ENCODE measurements around the gene AFF3.

AFF3 gene

GRCh38 chr2:100041385-100041784 lies 101.0 kb downstream of the AFF3 start:
- no peak for DNase-seq

- no peak for DNase-seq
These were observed 101.5 kb downstream of the AFF3 start for GRCh38 chr2:100040906-100041305.

GRCh38 chr2:100039291-100039980 lies 103.0 kb downstream of the AFF3 start:
- DNase-seq: no peak

- no peak for DNase-seq
These were observed 104.4 kb downstream of the AFF3 start for GRCh38 chr2:100038011-100038410.

- no peak for DNase-seq
These were observed 105.6 kb downstream of the AFF3 start for GRCh38 chr2:100036793-100037192.

- DNase-seq: no peak
These were observed 106.4 kb downstream of the AFF3 start for GRCh38 chr2:100036026-100036425.

GRCh38 chr2:100034431-100034830 lies 108.0 kb downstream of the AFF3 start:
- DNase-seq: no peak

GRCh38 chr2:100033976-100034375 lies 108.4 kb downstream of the AFF3 start:
- DNase-seq: no peak

GRCh38 chr2:100031604-100032003 lies 110.8 kb downstream of the AFF3 start:
- no peak for DNase-seq

GRCh38 chr2:100029460-100029859 lies 112.9 kb downstream of the AFF3 start:
- no peak for DNase-seq

- DNase-seq: no peak
These were observed 120.5 kb downstream of the AFF3 start for GRCh38 chr2:100021791-100022340.

GRCh38 chr2:100019499-100019898 lies 122.9 kb downstream of the AFF3 start:
- no peak for DNase-seq

GRCh38 chr2:100018341-100019193 lies 123.8 kb downstream of the AFF3 start:
- no peak for DNase-seq

- DNase-seq: no peak
These were observed 124.8 kb downstream of the AFF3 start for GRCh38 chr2:100017633-100018032.

- DNase-seq: no peak
These were observed 125.6 kb downstream of the AFF3 start for GRCh38 chr2:100016756-100017155.

- DNase-seq: no peak
These were observed 126.5 kb downstream of the AFF3 start for GRCh38 chr2:100015849-100016248.

GRCh38 chr2:100013892-100014677 lies 128.3 kb downstream of the AFF3 start:
- no peak for DNase-seq

- DNase-seq: no peak
These were observed 129.8 kb downstream of the AFF3 start for GRCh38 chr2:100012561-100012960.

GRCh38 chr2:100011272-100011731 lies 131.1 kb downstream of the AFF3 start:
- no peak for DNase-seq

- DNase-seq: no peak
These were observed 131.8 kb downstream of the AFF3 start for GRCh38 chr2:100010606-100011005.

GRCh38 chr2:100009743-100010142 lies 132.6 kb downstream of the AFF3 start:
- DNase-seq: no peak

GRCh38 chr2:100008956-100009355 lies 133.4 kb downstream of the AFF3 start:
- DNase-seq: no peak

- DNase-seq: no peak
These were observed 135.9 kb downstream of the AFF3 start for GRCh38 chr2:100006516-100006915.
